ENCODE results near the gene WSCD1.

WSCD1 gene

DNA sequence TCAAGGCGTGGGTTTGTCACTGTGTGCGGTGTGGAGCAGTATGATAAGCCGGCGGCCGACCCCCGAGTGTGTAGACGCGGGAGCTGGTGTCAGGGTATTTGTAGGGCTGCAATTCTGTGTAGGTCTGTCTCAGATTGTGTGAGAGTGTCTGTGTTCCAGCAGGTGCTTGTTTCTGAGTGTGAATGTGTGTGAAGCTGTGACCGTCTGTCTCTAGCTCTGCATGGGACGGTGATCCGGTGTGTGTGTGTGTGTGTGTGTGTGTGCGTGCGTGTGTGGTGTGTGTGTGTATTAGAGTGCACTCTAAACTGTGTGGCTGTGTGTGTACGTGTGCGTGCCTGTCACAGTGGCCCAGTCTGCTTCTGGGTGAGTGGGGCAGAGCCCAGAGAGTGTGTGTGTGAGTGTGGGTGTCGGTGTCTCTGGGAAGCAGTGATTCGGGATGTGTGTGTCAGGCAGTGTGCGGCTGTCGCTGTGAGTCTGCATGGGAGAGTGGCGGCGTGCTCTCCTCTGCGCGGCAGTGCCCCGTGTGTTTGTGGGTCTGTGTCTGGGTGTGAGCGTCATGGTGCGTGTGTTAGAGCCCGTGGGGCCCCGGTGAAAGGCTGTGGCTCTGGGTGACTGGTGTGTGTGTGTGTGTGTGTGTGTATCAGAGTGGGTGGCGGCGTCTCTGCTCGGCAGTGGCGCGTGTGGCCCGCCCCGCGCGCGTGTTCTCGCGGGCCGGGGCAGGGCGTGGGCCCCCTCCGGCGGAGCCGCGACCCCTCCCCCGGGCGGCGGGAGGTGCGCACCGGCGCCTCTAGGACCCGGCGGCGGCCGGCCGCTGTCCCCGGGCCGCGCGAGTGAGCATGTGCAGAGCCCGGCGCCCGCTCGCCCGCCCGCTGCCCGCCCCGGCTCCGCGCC is at the start of gene WSCD1:
TSS of gene WSCD1 (plus strand) at position 841 of the 891 bp plus-strand sequence. CDS start 10,280 bp downstream, outside the sequence.
- no peak for DNase-seq

DNA sequence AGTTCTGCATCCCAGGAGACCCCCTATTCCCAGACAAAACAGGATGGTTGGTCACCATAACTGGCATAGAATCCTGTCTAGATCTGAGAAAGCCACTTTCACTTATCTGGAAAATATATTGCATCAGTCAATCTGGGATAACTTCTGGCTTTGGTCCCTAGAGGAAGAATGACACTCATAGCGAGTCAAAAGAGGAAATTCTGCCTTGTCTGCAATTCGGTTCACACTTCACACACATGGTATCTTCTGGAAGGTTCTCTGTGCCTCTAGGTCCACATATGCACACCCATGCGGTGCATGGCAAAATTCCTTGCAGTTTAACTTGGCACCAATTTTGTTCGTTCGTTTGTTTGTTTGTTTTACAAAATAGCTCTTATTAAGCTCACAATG is 49.2 kb upstream of the WSCD1 start:
- no peak for DNase-seq

DNA sequence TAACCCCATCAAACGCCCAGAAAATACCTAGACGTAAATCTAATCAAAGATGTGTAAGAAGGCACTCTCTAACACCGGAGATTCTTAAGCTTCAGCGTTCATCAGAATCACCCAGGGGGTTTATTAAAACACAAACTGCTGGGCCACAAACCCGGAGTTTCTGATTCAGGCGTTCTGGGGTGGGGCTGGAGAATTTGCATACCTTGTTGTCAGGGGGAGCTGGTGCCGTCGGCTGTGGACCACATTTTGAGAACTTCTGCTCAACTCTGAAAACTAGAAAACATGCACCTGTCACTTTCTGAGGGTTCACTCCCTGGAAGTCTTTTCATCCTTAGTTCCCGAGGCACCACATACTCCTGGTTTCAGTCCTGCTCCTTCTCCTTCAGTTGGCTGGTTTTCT is 48.6 kb upstream of the WSCD1 start:
- DNase-seq: no peak

DNA sequence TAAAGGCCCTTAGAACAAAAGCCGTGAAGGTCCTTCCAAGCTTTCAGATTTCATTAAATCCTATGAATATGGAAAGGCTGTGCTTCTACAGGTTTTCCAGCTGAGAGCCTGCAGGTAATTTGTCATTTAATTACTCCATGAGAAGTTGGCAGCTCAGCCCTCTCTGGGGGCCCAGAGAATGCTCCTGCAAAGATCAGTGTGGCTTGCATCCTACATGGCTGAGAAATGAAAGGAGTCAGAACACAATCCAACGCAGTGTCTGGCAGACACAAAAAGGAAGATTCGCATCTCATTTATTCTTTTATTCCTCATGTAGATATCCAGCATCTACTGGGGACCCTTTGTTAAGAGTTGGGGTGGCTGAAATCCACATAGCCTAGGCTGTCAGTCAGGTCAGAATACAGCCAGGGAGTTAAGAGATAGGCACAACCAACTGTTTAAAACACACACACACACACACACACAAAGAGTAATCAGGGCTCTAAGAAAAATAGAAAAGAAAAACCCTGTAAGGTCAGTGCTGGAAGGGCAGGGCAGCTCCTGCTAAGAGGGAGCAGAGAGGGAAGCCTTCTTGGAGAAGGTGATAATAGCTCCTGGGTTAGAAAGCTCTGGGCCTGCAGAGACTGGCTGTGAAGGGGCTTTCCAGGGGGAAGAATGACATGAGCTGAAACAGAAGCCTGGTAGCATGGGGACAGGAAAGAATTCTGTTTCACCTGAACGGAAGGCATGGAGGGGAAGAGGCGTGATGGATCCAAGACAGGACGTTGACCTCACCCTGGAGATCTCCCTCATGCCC is 46.9 kb upstream of the WSCD1 start:
- no peak for DNase-seq

DNA sequence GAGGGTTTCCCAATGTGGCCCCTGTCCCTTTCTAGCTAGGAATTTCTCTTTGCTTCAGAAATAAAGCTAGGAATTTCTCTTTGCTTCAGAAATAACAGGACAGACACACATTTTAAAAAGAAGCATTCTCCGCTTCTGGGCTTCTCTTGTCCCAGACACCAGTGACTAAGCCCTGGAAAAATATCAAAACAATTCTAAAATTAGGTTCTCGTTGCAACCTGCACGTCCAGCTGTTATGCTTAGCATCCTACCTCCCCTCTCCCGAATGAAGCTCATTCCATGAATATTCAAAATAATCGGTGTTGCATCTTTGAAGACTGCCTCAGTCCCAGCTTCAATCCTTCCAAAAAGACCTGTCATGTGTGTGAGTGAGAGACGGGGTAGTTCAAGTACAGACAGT is 45.6 kb upstream of the WSCD1 start:
- DNase-seq: no peak

DNA sequence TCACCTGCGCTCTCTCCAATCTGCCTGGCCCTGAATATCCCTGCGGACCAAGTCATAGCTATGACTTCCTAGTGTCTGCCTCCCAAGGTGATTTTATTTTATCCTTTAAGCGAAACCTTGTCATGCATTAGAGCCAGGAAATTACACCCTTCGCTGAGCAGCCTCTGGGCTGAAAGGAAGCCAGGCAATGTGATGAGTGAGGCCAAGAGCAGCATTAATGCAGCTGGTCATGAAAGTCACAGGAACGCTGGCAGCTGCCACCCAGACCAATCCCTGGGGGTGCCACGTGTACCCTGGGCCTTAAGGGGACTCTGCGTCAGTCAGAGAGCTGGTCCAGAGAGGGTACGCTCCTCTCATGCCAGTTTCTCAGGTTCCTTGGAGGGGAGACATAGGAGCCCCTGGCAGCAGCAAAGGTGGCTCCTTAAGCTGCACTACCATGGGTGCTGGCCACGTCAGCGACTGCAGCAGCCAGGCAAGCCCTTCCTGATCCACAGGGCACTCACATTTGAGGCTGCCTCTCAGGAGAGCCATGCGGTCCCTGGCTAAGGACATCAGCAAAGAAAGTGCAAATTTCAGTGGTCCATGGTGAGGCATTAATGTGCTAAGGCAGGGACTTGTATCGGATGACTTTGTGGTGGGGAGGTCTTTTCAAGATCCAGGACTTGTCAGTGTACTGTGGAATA is 42.7 kb upstream of the WSCD1 start:
- DNase-seq: no peak

DNA sequence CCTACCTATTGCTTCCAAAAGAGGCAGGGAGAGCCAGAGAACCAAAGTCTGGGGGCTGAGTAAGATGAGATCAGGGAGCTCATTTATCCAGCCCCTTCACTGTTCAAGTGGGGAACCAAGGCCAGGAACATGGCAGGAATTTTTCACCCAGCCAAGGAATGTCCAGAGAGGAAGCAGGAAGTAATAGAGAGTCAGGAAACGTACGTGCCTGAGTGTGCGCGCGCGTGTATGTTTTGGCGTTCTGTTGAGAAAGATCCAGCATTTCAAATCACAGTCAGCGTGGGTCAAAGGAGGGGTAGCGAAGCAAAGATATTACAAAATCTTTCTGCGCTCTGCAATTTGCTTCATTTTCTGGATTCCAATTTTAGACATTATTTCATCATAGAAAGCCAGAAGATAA is 41.9 kb upstream of the WSCD1 start:
- no peak for DNase-seq

DNA sequence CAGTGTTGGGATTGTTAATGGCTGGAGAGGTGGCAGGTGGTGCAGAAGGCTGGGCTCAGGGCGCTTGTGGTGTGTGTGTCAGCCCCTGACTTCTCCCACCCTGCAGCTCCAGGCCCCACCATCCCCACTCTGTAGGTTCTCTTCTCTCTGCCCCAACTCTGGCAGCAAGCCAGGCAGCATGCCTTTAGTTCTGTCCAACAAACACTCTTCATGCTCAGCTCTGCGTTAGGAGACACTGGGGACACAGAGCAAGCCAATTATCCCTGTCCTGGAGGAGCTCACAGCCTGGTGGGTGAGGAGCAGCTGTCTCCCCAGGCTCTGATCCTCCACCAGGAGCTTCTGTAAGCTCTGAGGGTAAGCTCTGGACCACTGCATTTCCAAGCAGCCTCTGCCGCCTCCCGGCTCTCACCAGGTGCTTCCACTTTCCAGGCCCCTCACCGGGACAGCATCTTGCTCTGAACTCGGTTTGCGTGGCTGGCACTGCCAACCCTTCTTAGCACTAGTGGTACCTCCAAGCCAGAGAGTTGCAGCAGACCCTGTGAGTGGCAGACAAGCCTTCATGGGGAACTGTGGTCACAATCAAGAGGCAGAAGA is 34.3 kb upstream of the WSCD1 start:
- DNase-seq: no peak

DNA sequence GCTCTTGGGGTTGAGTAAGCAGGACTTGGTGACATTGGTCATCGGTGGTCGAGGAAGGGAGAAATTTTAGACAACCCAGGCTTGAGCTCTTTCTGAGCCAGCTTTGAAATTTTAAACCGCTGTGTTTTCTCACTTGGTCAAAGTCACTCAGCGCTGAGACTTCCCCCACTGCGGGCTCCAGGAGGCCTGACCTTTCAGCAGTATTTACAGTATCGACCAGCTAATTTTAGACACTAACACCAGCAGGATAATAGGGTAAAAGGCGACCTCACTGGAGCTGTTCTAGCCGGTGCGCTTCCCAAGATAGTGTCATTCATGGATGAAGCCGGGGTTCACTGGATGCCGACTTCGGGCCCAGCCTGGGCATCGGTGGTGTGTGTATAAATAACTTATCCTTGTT is 29.7 kb upstream of the WSCD1 start:
- DNase-seq: no peak

DNA sequence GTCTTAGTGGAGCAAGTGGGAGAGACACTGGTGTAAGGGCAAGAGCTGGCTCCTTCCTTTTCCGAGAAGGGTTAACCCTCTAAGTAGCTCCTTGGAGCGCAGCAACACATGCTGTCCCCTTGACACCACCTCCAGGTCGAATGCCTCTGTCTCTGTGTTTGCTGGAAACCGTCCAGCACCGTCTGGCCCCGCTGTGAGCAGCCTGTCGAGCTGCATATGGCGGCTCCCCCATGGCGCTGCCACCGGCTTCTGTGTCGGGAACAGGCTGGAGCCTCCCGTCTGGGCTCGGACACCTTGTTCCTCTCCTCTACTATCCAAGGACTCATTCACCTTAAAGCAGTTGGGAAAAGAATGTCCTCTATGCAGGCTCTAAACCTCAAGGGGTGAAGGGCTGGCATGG is 28.9 kb upstream of the WSCD1 start:
- DNase-seq: no peak

DNA sequence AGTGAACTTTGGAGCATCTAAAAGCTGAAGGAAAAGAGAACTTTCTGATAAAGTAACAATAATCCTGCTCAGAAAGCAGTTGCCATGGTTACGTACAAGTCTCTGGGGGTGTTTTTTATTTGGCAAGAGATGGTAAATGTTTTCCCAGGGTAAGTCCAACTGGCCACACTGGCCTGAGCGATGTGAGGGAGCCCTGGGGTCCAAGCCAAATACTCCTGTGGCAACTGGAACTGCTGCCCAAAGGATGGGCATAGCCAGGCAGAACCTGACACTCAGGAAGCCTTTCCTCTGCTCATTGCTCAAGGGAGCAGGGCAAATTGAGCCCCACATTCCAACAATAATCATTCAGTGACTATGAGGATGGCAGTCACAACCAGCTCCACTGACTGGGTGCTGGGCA is 26.8 kb upstream of the WSCD1 start:
- no peak for DNase-seq

DNA sequence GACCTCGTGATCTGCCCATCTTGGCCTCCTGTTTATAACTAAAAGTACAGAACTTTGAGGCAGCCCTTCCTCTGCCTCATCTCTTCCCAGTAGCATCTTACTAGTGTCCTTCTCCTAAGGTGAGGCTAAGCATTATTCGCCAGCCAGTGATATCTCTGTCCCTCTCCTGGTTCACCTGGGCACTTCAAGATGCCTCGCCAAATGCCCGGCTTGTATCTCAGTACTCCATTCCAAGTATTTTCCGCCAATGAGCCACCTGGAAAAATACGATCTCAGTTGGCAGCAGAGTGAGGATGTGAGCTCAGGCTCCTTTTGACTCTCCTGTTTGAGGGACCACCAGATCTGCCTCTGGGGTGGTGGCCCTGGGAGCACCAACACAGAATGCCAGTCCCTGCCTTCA is 25.9 kb upstream of the WSCD1 start:
- no peak for DNase-seq

DNA sequence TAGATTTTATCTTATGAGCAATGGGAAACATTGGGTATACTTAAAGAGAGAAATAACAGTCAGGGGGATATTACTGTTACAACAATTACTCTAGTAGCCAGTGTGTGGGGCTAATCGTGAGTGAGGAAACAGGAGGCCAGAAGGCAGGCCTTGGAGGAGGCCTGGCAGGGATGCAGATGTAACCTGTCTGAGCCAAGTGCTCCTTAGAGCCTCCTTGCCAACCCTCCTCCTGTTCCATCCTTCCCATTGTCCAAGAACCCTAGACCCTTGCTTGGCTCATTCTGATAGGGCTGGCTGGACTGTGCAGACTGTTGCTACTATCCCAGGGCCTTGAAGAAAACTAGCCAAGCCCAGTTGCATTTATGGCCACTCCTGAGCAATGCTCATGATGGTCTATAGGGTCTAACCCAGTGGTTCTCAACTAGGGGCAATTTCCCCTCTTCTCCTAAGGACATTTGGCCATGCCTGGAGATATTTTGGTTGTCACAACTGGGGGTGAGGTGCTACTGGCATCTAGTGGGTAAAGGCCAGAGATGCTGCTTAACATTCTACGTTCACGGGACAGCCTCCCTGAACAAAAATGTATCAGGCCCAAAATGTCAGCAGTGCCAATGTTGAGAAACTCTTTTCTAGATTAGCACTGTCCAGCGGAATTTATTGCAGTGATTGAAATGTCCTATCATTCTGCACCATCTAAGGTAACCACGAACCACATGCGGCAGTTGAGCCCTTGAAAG is 24.4 kb upstream of the WSCD1 start:
- DNase-seq: no peak

DNA sequence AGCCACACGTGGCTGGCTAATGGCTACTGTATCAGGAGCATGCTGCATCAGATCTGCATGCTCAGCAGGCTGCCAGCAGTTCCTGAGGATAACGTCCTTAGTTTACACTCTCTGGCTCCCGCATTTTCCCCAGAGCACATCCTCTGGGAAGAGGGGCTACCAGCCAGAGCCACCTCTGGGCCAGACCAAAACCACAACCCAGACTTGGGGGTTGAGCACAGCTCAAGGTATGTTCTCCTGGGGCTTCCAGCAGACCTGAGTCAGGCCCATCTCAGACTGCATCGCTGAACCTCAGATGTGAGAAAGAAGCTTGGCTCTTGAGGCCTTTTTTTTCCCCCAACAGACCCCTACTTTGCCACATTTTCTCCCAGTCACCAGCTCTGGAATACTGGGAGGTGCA is 23.7 kb upstream of the WSCD1 start:
- DNase-seq: no peak

DNA sequence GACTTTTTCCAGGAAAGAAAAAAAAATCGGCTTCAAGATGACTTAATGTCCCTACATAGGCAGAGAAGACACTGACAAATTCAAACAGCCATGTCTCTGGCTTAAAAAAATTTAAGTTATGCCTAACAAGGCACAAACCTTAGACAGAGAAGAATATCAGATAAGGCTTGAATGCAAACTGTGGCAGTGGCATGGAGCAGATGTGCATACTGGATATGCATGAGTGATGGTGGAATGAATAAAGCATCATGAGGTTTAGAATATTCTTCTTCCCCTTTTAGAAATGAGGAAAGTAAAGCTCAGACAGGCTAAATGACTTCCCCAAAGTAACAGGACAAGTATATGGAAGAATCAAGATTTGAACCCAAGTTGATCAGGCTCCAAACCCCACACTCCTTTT is 23.2 kb upstream of the WSCD1 start:
- no peak for DNase-seq

DNA sequence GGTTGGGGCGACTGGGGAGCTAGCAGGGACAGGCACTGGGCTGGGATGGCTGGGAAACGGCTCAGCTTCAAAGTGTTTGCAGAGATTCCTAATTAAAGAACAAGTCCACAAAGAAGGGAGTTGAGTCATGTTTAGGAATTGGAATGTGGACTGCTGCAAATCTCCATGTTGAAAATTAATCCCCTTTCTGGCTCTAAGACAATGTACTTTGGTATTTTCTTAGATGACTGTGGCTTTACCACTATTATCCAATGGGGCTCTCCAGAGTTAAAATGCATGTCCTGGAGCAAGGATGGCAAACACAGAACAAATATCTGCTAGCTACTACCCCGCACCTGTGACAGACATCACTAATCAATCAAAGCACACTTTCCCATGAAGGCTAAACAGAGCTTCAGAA is 22.2 kb upstream of the WSCD1 start:
- DNase-seq: no peak

DNA sequence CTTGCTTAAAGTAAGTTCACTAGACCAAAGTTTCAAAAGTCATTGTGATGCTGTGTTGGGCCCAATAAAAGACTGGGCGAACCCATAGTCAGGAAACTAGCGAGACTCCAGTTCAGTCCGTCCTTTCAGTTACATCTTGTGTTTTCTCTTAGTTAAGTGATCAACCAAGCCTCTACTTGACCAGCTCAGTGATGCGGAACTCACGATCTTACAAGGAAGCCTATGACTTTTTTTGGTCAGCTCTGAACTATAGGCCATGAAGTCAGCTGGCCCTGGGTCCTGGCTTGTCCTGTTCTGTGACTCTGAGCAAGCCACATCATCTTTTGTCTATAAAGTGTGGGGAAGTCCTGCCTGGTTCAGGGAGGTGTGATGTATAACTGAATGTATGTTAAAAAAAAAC is 21.7 kb upstream of the WSCD1 start:
- no peak for DNase-seq

DNA sequence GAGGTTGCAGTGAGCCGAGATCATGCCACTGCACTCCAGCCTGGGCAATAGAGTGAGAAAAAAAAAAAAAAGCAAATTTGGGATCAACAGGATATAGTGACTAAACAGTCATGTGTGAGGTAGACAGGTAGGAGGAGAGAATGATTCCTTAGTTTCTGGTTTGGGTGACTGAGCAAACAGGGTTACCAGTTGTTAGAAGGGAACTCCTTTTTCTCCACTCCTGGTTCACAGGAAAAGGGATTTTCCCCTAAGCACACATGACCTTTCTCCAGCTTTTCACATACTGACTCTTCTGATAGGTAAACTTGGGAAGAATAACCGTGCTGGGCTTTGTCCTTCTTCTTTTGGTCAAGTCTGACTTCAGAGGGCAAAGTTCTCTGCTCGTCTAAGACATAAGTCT is 17.3 kb upstream of the WSCD1 start:
- no peak for DNase-seq

DNA sequence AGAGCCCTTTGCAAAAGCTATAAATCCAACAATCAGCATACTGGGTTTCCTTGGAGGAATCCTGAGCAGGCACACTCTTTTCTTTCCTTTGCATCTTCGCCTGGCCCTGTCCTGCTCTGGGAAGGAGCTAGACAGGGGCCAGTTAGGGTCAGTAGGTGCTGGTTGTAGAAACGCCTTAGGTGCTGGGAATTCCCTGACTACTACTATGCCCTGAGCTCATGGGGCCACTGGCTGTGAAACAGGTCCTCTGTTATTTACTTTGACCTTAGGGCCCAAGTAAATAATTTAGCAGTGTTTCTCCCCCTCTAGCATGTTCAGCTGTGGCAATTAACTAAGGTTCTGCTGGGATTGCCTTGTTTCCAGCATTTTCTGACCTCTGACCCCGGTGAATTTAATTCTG is 15.8 kb upstream of the WSCD1 start:
- DNase-seq: no peak

DNA sequence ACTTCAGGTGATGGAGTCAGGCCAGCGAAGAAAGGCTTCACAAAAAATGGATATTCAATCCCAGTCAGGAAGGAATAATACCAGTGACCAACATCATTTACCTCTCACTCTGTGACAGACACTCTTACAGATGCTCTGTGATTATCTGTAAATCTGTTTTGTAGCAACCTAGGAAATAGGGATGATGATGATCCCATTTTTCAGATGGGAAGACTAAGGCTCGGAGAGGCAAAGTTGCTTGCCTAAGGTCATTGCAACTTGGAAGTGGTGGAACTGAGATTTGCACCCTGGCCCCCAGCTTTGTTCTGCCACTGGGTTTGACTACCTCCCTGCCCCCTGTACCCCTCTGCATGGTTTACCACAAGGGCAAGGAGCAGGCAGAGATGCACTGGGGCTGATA is 14.1 kb upstream of the WSCD1 start:
- DNase-seq: no peak

DNA sequence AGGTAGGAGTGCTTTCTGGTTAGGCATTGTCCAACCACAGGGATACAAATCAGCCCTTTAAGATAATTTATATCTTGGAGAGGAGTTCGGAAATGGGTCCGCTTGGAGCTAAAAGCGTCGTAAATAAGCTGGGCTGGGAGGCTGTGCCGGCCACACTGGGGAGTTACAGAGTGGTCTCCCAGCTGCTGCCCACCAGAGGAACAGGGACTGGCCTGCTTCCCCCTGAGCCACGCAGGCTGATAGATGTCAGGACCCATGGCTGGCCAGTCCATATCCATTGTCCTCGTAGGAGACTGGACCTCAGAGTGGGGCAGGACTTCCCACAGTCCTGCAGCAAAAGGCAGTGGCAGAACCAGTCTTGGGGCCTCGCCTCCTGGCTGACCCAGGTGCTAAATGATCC is 12.6 kb upstream of the WSCD1 start:
- no peak for DNase-seq

DNA sequence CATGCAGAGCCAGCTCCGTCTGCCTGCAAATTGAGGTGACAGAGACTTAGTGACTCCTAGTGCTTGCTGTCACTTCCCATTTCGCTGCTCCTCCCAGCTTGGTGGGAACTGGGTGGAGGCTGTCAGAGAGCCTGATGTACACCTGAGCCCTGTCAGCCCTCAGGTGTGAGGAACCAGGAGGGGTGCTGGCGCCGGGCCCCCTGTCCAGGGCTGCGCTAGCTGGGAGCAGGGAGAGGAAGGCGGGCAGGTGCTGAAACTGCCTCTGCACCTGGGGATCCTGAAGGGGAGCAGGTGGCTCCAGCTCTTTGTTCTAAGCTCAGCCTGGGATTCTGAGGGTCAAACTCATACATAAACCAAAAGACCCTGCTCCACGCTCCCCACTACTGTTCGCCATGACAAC is 10.8 kb upstream of the WSCD1 start:
- DNase-seq: no peak

DNA sequence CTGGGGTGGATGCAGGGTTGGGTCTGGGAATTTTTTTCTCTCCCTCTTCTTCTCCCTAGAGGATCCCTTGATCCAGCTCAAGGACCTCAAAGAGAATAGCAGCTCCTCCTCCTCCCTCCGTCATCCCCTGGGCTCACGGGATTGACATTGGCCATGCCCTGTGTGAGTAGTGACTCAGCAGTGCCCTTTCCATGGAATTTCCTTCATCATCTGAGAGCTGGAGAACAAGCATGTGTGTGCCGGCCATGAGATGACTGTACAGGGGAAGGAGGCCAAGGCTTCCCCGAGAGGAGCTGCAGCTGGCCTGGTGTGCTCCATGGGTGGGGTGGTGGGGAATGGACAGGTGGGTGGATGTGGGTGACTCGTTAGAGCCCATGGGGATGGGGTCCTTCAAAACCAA is 8.9 kb upstream of the WSCD1 start:
- DNase-seq: no peak

Measured in activated CD8-positive, alpha-beta memory T cell treated with anti-CD3 and anti-CD28 coated beads for 24 hours (primary cell).